ENCODE measurements around the gene ENTPD8. TPM values are rescaled to one million over a fixed set of nuclear protein-coding genes. Genes with fewer than 3 reads are reported as not detected.
A peak's percentile ranks its signal among the peaks of the same experiment; 100 is the strongest.

Gene ENTPD8
- total and polyA plus RNA-seq, 2 donors (not counting 3 experiments of a cell fraction or from before 2014, with no cell fraction given): 0.44 to 0.51 TPM

DNA sequence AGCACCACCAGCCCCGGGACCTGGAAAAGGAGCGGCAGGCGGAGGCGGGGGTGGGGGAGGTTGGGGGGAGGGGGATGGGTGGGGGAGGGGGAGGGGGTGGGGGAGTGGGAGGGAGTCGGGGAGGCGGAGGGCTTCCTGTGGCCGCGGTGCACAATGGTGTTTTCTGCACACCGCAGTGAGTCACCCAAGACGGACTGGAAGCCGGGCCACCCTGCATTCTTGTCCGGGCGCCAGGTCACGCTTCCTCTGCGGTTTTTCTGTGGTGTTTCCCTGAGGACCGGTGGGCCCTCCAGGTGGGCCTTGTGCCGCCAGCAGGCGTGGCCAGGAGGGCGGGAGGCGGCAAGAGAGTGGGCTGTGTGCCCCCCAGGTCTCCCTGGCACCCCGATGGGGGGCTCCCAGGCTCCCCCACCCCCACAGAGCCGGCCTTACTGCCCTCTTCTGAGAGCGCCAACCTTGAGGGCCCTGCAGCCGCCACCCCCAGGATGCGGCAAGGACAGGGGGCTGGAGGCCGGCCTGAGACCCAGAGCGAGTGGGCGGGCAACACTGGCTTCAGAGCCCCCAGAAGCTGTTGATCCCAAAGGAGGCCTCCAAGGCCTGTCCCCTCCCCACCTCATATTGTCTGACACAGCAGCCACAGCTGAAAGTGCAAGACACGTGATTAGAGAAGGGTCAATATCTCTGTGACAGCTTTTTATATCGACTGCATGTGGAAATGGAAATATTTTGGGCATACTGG is 29.3 kb downstream of the ENTPD8 start:
- Histone ChIP-seq H3K9me1 (replicated peaks; ENCODE audit: control insufficient read depth, extremely low read depth, insufficient read depth, low read length) (no peaks in the 10 kb centered on the region), H3K4me1 (ENCODE audit: control insufficient read depth, extremely low read depth, insufficient read depth, low read length) (peaks cover 30% of the 10 kb centered on the region), H3K27ac (ENCODE audit: insufficient read depth, low read depth, low read length) (peak overlapping the region; percentile 97), H3K9me3 (replicated peaks; ENCODE audit: control insufficient read depth, insufficient read depth, low read length) (no peaks in the 10 kb centered on the region), H3K4me3 (replicated peaks in 1 of 3; ENCODE audit: insufficient read depth in 1 of 3, low read depth in 1 of 3, low read length in 3 of 3) (no peak overlapping the region), H3K79me2 (ENCODE audit: control insufficient read depth, insufficient read depth, low read length) (peaks cover 21% of the 10 kb centered on the region), H2AFZ (ENCODE audit: low read depth, low read length) (no peak overlapping the region), H3K9ac (replicated peaks; ENCODE audit: extremely low read depth, insufficient read depth, low read length) (peak overlapping the region; percentile 78), H3K4me2 (ENCODE audit: insufficient read depth, low read length) (peak overlapping the region; percentile 52), H3K36me3 (ENCODE audit: control insufficient read depth in 2 of 2, extremely low read depth in 1 of 2, insufficient read depth in 2 of 2, low read length in 2 of 2) (no peaks in the 10 kb centered on the region), H3K27me3 (ENCODE audit: control insufficient read depth in 2 of 2, insufficient read depth in 2 of 2, low read length in 2 of 2) (no peaks in the 10 kb centered on the region), H4K20me1 (replicated peaks; ENCODE audit: control insufficient read depth, extremely low read depth, insufficient read depth, low read length) (no peaks in the 10 kb centered on the region)
- dilution Hi-C loops (cut with MboI; ENCODE audit: extremely low pct_ligation_motif_present, low sequenced_read_pairs): no loop called here
- intact Hi-C loops (cut with micrococcal nuclease): no loop called here
- ChIA-PET POLR2A (interaction anchor here (1.0 to 1.1 kb wide), 2 partner anchors 109 to 110 kb away, joined by 3 read pairs; partner anchors contain the start of gene NRARP), CTCF (interaction anchor here (1.2 to 4.6 kb wide), 6 partner anchors 11 to 125 kb away, joined by 3 to 36 read pairs (median 10); partner anchors contain the start of genes EXD3, NOXA1 and NRARP)
- TSS peak; percentile 39 for BruUV-seq (replicated peaks)
- TF ChIP-seq GATA2 (IDR thresholded peaks at IDR 0.05; ENCODE audit: insufficient read depth, insufficient read length, low read depth, low read length): no peak
- TF ChIP-seq FOS (IDR thresholded peaks at IDR 0.05; ENCODE audit: borderline replicate concordance, insufficient read depth, low read length): peak; percentile 76
- TF ChIP-seq, protein P1, sequence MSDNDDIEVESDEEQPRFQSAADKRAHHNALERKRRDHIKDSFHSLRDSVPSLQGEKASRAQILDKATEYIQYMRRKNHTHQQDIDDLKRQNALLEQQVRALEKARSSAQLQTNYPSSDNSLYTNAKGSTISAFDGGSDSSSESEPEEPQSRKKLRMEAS (IDR thresholded peaks at IDR 0.05; ENCODE audit: insufficient read depth, insufficient read length): peak; percentile 34
- TF ChIP-seq POLR2AphosphoS5 (IDR thresholded peaks at IDR 0.05; ENCODE audit: insufficient read depth, low read depth, low read length): peak; percentile 92
- peak; percentile 66 for TF ChIP-seq JUN (IDR thresholded peaks at IDR 0.05; ENCODE audit: borderline replicate concordance, insufficient read depth, insufficient read length, low read depth)
- TF ChIP-seq POLR2A (IDR thresholded peaks at IDR 0.05; ENCODE audit: low read depth, low read length): no peak
- TF ChIP-seq, protein P2, sequence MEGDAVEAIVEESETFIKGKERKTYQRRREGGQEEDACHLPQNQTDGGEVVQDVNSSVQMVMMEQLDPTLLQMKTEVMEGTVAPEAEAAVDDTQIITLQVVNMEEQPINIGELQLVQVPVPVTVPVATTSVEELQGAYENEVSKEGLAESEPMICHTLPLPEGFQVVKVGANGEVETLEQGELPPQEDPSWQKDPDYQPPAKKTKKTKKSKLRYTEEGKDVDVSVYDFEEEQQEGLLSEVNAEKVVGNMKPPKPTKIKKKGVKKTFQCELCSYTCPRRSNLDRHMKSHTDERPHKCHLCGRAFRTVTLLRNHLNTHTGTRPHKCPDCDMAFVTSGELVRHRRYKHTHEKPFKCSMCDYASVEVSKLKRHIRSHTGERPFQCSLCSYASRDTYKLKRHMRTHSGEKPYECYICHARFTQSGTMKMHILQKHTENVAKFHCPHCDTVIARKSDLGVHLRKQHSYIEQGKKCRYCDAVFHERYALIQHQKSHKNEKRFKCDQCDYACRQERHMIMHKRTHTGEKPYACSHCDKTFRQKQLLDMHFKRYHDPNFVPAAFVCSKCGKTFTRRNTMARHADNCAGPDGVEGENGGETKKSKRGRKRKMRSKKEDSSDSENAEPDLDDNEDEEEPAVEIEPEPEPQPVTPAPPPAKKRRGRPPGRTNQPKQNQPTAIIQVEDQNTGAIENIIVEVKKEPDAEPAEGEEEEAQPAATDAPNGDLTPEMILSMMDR (IDR thresholded peaks at IDR 0.05; ENCODE audit: extremely low read depth in 1 of 2, insufficient read depth in 1 of 2, low read depth in 1 of 2, low read length in 2 of 2): no peak
- no peak for TF ChIP-seq EZH2 (IDR thresholded peaks at IDR 0.05; ENCODE audit: borderline replicate concordance, low read depth, low read length, severe bottlenecking)
- peak; percentile 62 for TF ChIP-seq MYC (IDR thresholded peaks at IDR 0.05; ENCODE audit: low read depth, low read length)
- FAIRE-seq: peak; percentile 99
- peak; percentile 93 for DNase-seq (ENCODE audit: low read depth, low spot score)

Measured in endothelial cell of umbilical vein (primary cell).